ENCODE results near the gene INO80. TPM values are rescaled to one million over a fixed set of nuclear protein-coding genes. Genes with fewer than 3 reads are reported as not detected.
"Not testable (repeated sequence)": the region's sequence is repeated elsewhere in the genome, so short reads cannot be mapped to it uniquely, and the experiment has no call there.

The INO80 gene
- total RNA-seq, 2 donors from 2014 or later = 27.2 to 64.4 TPM

GRCh38 chr15:40956541-40956982, 159.5 kb downstream of the INO80 start:
- Histone ChIP-seq H3K4me1 (ENCODE audit: control insufficient read depth in 1 of 2, low read depth in 2 of 2) (peaks cover 17 to 59% of the 10 kb centered on the region in 2 donors), H3K36me3 (no peaks in the 10 kb centered on the region), H3K27me3 (replicated peaks; ENCODE audit: insufficient read depth) (no peaks in the 10 kb centered on the region), H3K9me3 (no peaks in the 10 kb centered on the region), H3K27ac (peak overlapping the region; percentile 91), H3K4me3 (no peak overlapping the region)
- DNase-seq (ENCODE audit: low spot score) = no peak
- no peak for ATAC-seq (ENCODE audit: insufficient number of reproducible peaks, low FRiP score, low read depth)
- TF ChIP-seq CTCF (IDR thresholded peaks at IDR 0.05) = no peak

GRCh38 chr15:40955930-40956540, 160.0 kb downstream of the INO80 start:
- H3K4me3 ChIP-seq = no peak overlapping the region
- no peaks in the 10 kb centered on the region for H3K27me3 ChIP-seq (replicated peaks; ENCODE audit: insufficient read depth)
- no peaks in the 10 kb centered on the region for H3K9me3 ChIP-seq
- H3K4me1 ChIP-seq (ENCODE audit: control insufficient read depth in 1 of 2, low read depth in 2 of 2) = peaks cover 17 to 59% of the 10 kb centered on the region in 2 donors
- no peak for TF ChIP-seq CTCF (IDR thresholded peaks at IDR 0.05)
- H3K36me3 ChIP-seq = no peaks in the 10 kb centered on the region
- ATAC-seq (ENCODE audit: insufficient number of reproducible peaks, low FRiP score, low read depth) (no peak), DNase-seq (ENCODE audit: low spot score) (no peak)
- peak overlapping the region; percentile 91 for H3K27ac ChIP-seq

- Histone ChIP-seq H3K27me3 (replicated peaks; ENCODE audit: insufficient read depth) (no peaks in the 10 kb centered on the region), H3K4me1 (ENCODE audit: control insufficient read depth in 1 of 2, low read depth in 2 of 2) (peaks cover 17 to 59% of the 10 kb centered on the region in 2 donors), H3K4me3 (no peak overlapping the region), H3K27ac (peak overlapping the region; percentile 91), H3K9me3 (no peaks in the 10 kb centered on the region), H3K36me3 (no peaks in the 10 kb centered on the region)
- no peak for TF ChIP-seq CTCF (IDR thresholded peaks at IDR 0.05)
- ATAC-seq (ENCODE audit: insufficient number of reproducible peaks, low FRiP score, low read depth) (no peak), DNase-seq (ENCODE audit: low spot score) (no peak)
Measured at GRCh38 chr15:40955141-40955903, 160.8 kb downstream of the INO80 start.

GRCh38 chr15:40954158-40954848, 161.8 kb downstream of the INO80 start:
- Histone ChIP-seq H3K4me1 (ENCODE audit: control insufficient read depth in 1 of 2, low read depth in 2 of 2) (peaks cover 17 to 59% of the 10 kb centered on the region in 2 donors), H3K4me3 (peak overlapping the region; percentile 91), H3K27ac (peak overlapping the region; percentile 82 to 91)
- not testable (repeated sequence) for H3K36me3 ChIP-seq; DNase-seq (ENCODE audit: low spot score); H3K9me3 ChIP-seq; H3K27me3 ChIP-seq (replicated peaks; ENCODE audit: insufficient read depth); ATAC-seq (ENCODE audit: insufficient number of reproducible peaks, low FRiP score, low read depth)

- Histone ChIP-seq H3K4me3 (peak overlapping the region; percentile 91), H3K4me1 (ENCODE audit: control insufficient read depth in 1 of 2, low read depth in 2 of 2) (peaks cover 17 to 58% of the 10 kb centered on the region in 2 donors), H3K27me3 (replicated peaks; ENCODE audit: insufficient read depth) (no peaks in the 10 kb centered on the region), H3K27ac (peak overlapping the region; percentile 82 to 91), H3K36me3 (no peaks in the 10 kb centered on the region), H3K9me3 (no peaks in the 10 kb centered on the region)
- DNase-seq (ENCODE audit: low spot score) (no peak), ATAC-seq (ENCODE audit: insufficient number of reproducible peaks, low FRiP score, low read depth) (no peak)
- no peak for TF ChIP-seq CTCF (IDR thresholded peaks at IDR 0.05)
Measured at GRCh38 chr15:40953713-40954074, 162.4 kb downstream of the INO80 start.
